ENCODE data around the gene MED27.

DNA sequence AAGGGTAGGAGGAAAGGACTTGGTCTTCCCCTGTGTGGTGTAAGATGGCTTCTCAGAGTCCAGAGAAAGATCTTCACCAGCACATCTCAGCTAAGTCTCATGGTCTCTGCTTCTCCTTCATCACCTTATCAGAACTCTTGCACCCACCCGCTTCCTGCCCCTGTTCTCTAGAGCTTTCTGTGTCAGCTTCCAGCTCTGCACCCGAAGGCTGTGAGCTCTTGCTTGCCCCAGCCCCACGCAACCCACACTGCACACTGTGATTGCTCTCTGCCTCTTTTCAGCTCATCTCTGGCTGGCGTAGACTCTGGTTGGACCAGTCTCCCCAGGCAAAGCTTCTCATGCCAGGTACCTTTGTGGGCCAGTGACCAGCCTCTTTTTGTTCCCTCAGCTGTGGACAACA lies 246.6 kb downstream of the MED27 start:
- TF ChIP-seq, protein P1, sequence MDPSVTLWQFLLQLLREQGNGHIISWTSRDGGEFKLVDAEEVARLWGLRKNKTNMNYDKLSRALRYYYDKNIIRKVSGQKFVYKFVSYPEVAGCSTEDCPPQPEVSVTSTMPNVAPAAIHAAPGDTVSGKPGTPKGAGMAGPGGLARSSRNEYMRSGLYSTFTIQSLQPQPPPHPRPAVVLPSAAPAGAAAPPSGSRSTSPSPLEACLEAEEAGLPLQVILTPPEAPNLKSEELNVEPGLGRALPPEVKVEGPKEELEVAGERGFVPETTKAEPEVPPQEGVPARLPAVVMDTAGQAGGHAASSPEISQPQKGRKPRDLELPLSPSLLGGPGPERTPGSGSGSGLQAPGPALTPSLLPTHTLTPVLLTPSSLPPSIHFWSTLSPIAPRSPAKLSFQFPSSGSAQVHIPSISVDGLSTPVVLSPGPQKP (CRISPR knock-in tag; IDR thresholded peaks at IDR 0.05) = no peak
- no peak for TF ChIP-seq BACH1 (tag; IDR thresholded peaks at IDR 0.05)
- TF ChIP-seq ZFP36 (IDR thresholded peaks at IDR 0.05; ENCODE audit: low read depth, low read length, partially characterized antibody) = no peak
- TF ChIP-seq, protein P2, sequence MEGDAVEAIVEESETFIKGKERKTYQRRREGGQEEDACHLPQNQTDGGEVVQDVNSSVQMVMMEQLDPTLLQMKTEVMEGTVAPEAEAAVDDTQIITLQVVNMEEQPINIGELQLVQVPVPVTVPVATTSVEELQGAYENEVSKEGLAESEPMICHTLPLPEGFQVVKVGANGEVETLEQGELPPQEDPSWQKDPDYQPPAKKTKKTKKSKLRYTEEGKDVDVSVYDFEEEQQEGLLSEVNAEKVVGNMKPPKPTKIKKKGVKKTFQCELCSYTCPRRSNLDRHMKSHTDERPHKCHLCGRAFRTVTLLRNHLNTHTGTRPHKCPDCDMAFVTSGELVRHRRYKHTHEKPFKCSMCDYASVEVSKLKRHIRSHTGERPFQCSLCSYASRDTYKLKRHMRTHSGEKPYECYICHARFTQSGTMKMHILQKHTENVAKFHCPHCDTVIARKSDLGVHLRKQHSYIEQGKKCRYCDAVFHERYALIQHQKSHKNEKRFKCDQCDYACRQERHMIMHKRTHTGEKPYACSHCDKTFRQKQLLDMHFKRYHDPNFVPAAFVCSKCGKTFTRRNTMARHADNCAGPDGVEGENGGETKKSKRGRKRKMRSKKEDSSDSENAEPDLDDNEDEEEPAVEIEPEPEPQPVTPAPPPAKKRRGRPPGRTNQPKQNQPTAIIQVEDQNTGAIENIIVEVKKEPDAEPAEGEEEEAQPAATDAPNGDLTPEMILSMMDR (IDR thresholded peaks at IDR 0.05 in 2 of 3, conservative IDR thresholded peaks at IDR 0.05 in 1 of 3; ENCODE audit: insufficient read depth in 2 of 3, low read depth in 1 of 3, low read length in 3 of 3) = no peak
- TF ChIP-seq POLR2A (conservative IDR thresholded peaks at IDR 0.05) = no peak
- no peak for TF ChIP-seq ERF (CRISPR knock-in tag; IDR thresholded peaks at IDR 0.05)
- no peak for TF ChIP-seq SRF (CRISPR knock-in tag; IDR thresholded peaks at IDR 0.05)
- no peak for TF ChIP-seq RCOR1 (IDR thresholded peaks at IDR 0.05; ENCODE audit: borderline replicate concordance in 1 of 2, low read depth in 2 of 2, low read length in 2 of 2)
- TF ChIP-seq, protein P3, sequence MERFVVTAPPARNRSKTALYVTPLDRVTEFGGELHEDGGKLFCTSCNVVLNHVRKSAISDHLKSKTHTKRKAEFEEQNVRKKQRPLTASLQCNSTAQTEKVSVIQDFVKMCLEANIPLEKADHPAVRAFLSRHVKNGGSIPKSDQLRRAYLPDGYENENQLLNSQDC (CRISPR knock-in tag; IDR thresholded peaks at IDR 0.05) = no peak
- TF ChIP-seq, protein P4, sequence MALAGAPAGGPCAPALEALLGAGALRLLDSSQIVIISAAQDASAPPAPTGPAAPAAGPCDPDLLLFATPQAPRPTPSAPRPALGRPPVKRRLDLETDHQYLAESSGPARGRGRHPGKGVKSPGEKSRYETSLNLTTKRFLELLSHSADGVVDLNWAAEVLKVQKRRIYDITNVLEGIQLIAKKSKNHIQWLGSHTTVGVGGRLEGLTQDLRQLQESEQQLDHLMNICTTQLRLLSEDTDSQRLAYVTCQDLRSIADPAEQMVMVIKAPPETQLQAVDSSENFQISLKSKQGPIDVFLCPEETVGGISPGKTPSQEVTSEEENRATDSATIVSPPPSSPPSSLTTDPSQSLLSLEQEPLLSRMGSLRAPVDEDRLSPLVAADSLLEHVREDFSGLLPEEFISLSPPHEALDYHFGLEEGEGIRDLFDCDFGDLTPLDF (CRISPR knock-in tag; IDR thresholded peaks at IDR 0.05) = no peak
- no peak for TF ChIP-seq NFATC3 (IDR thresholded peaks at IDR 0.05)
- TF ChIP-seq, protein P5, sequence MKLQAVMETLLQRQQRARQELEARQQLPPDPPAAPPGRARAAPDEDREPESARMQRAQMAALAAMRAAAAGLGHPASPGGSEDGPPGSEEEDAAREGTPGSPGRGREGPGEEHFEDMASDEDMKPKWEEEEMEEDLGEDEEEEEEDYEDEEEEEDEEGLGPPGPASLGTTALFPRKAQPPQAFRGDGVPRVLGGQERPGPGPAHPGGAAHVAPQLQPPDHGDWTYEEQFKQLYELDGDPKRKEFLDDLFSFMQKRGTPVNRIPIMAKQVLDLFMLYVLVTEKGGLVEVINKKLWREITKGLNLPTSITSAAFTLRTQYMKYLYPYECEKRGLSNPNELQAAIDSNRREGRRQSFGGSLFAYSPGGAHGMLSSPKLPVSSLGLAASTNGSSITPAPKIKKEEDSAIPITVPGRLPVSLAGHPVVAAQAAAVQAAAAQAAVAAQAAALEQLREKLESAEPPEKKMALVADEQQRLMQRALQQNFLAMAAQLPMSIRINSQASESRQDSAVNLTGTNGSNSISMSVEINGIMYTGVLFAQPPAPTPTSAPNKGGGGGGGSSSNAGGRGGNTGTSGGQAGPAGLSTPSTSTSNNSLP (IDR thresholded peaks at IDR 0.05; ENCODE audit: borderline replicate concordance, low read depth, low read length) = no peak
- no peak for TF ChIP-seq PURB (CRISPR knock-in tag; IDR thresholded peaks at IDR 0.05; ENCODE audit: low read depth)
- TF ChIP-seq, protein P6, sequence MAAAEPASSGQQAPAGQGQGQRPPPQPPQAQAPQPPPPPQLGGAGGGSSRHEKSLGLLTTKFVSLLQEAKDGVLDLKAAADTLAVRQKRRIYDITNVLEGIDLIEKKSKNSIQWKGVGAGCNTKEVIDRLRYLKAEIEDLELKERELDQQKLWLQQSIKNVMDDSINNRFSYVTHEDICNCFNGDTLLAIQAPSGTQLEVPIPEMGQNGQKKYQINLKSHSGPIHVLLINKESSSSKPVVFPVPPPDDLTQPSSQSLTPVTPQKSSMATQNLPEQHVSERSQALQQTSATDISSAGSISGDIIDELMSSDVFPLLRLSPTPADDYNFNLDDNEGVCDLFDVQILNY (CRISPR knock-in tag; IDR thresholded peaks at IDR 0.05) = no peak

All from K562 (cell line).